ENCODE data around the gene MAML3.

The MAML3 gene

GRCh38 chr4:139799615-139800014, 354.4 kb downstream of the MAML3 start:
- DNase-seq, result no peak

- no peak for DNase-seq
These were observed 355.5 kb downstream of the MAML3 start for GRCh38 chr4:139798456-139798855.

GRCh38 chr4:139797287-139797686, 356.7 kb downstream of the MAML3 start:
- no peak for DNase-seq

GRCh38 chr4:139795527-139796314, 358.3 kb downstream of the MAML3 start:
- no peak for DNase-seq

GRCh38 chr4:139794158-139794954, 359.6 kb downstream of the MAML3 start:
- peak; percentile 44 for DNase-seq

- no peak for DNase-seq
These were observed 362.3 kb downstream of the MAML3 start for GRCh38 chr4:139791681-139792080.

GRCh38 chr4:139790291-139790690, 363.7 kb downstream of the MAML3 start:
- no peak for DNase-seq

GRCh38 chr4:139789096-139789654, 364.8 kb downstream of the MAML3 start:
- no peak for DNase-seq

GRCh38 chr4:139786494-139787354, 367.3 kb downstream of the MAML3 start:
- DNase-seq, result no peak

GRCh38 chr4:139785356-139785755, 368.6 kb downstream of the MAML3 start:
- no peak for DNase-seq

GRCh38 chr4:139783741-139784484, 370.1 kb downstream of the MAML3 start:
- DNase-seq, result no peak

- DNase-seq, result no peak
These were observed 371.0 kb downstream of the MAML3 start for GRCh38 chr4:139782926-139783522.

GRCh38 chr4:139781066-139781465, 372.9 kb downstream of the MAML3 start:
- DNase-seq, result no peak

- no peak for DNase-seq
These were observed 374.3 kb downstream of the MAML3 start for GRCh38 chr4:139779691-139780090.

GRCh38 chr4:139777757-139778156, 376.2 kb downstream of the MAML3 start:
- no peak for DNase-seq

GRCh38 chr4:139776235-139776634, 377.7 kb downstream of the MAML3 start:
- DNase-seq, result no peak

GRCh38 chr4:139774759-139775487, 379.1 kb downstream of the MAML3 start:
- DNase-seq, result no peak

- DNase-seq, result no peak
These were observed 380.2 kb downstream of the MAML3 start for GRCh38 chr4:139773560-139774318.

GRCh38 chr4:139770361-139770760, 383.6 kb downstream of the MAML3 start:
- no peak for DNase-seq

- no peak for DNase-seq
These were observed 384.6 kb downstream of the MAML3 start for GRCh38 chr4:139769364-139769763.
